Left lung (tissue), 10 donors: Measurements from ENCODE around the gene TCF7L1. TPM values are rescaled to one million over a fixed set of nuclear protein-coding genes. Genes with fewer than 3 reads are reported as not detected.

Experiments used
- ATAC-seq: fragments of 200-7000 bp; cut with Tn5 transposase; one replicate; pipeline ENCODE4 v1.9.1; 2020; ENCODE audit warnings: moderate library complexity
- DNase-seq, 4 donors: peaks; one replicate each; pipeline ENCODE4 v3.0.0-alpha.2; 2013 to 2020
- H3K27ac ChIP-seq, 2 donors: fragments of 200-600 bp; sonication (generic) in 1 of 2; one replicate each; pipeline versions ENCODE4 v1.5.0 to v1.8.0; 2020 to 2021
- H3K27me3 ChIP-seq, 2 donors: fragments of 200-600 bp; sonication (generic) in 1 of 2; one replicate each; pipeline versions ENCODE4 v1.5.0 to v1.8.0; 2020 to 2021
- H3K36me3 ChIP-seq, 2 donors: fragments of 200-600 bp; sonication (generic) in 1 of 2; one replicate each; pipeline versions ENCODE4 v1.5.0 to v1.8.0; 2020 to 2021
- H3K4me1 ChIP-seq, 2 donors: fragments of 200-600 bp; one replicate each; pipeline ENCODE4 v1.8.0; 2021
- H3K4me3 ChIP-seq, 2 donors: fragments of 200-600 bp; sonication (generic) in 1 of 2; one replicate each; pipeline versions ENCODE4 v1.5.0 to v1.8.0; 2020 to 2021; ENCODE audit warnings: mild to moderate bottlenecking in 1 of 2
- H3K9me3 ChIP-seq, 2 donors: fragments of 200-600 bp; sonication (generic) in 1 of 2; one replicate each; pipeline versions ENCODE4 v1.5.0 to v1.8.0; 2020 to 2021
- intact Hi-C, 2 donors: fragments of 100-400 bp; cut with DNase I; formaldehyde crosslinking; loops; one replicate each; pipeline versions ENCODE4 v1.11.2 to v1.14.2; 2022
- polyA plus RNA-seq, 6 donors: library from polyadenylated mRNA; unstranded; fragments of 120-200 nt; gene quantifications; one replicate each; pipeline ENCODE4 v1.2.1, GENCODE V29; 2013; ENCODE audit not compliant: insufficient read length in 6 of 6
- total RNA-seq, 2 donors: library from RNA; stranded (reverse); fragmentation: NEBNext Ultra II Directional; extraction: Animal tissue kit (Norgen Biotek cat#: 25700); gene quantifications; one replicate each; pipeline ENCODE4 v1.2.1, GENCODE V29; 2021
- TF ChIP-seq, protein P1 (sequence below), 2 donors: fragments of 200-600 bp; sonication (generic) in 1 of 2; IDR thresholded peaks; one replicate each; pipeline versions ENCODE4 v1.5.0 to v1.8.0; 2021; ENCODE audit warnings: antibody characterized with exemption in 2 of 2
- donor health status: DM: no; HTN: yes; CAD: no.
- donor health status: DM: no; HTN: no; CAD: no.

TCF7L1 gene
- total and polyA plus RNA-seq, 8 donors = 16.4 to 63.9 (median 57.5) TPM

DNA sequence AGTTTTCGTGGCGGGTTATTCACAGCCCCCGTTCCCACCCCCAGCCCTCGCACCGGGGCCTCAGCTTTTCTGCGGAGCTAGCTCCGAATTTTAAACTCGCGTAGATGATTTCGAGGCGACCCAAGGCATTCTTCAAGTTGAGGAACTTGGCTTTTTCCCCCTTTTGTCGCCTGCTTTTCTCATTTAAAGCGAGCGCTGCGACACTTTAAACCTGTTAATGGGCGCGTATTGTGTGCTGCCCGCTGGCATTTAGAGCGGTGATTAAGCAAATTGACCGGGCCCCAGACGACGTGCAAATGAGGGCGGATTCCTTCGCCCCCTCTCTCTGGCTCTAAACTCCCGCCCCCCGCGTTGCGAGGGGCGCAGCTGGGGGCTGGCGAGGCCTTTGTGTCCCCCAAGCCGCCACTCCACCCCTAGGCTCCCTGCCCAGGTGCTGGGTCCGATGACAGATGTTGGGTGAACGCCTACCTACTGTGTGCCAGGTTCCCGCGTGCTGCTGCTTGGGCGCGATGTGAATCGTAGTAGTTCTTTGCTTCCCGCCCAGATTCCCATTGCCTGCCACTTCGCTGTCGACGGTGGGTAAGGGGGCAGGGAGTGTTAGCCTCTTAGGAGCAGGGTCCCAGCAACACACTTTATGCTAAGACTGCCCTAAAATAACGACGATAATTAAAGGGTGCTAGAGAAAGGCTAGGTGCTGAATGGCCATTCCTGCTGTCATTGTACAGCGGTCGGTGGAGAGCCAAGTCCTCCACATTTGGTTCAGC is 1.9 kb downstream of the TCF7L1 start:
- Histone ChIP-seq H3K27ac (peak overlapping the region in 1 of 2 donors; percentile 75), H3K4me1 (peaks cover 4 to 18% of the 10 kb centered on the region in 2 donors), H3K9me3 (no peaks in the 10 kb centered on the region), H3K36me3 (no peaks in the 10 kb centered on the region), H3K4me3 (peak overlapping the region; percentile 62 to 82), H3K27me3 (peaks cover 0 to 60% of the 10 kb centered on the region in 2 donors)
- DNase-seq = no peak
- TF ChIP-seq, protein P1, sequence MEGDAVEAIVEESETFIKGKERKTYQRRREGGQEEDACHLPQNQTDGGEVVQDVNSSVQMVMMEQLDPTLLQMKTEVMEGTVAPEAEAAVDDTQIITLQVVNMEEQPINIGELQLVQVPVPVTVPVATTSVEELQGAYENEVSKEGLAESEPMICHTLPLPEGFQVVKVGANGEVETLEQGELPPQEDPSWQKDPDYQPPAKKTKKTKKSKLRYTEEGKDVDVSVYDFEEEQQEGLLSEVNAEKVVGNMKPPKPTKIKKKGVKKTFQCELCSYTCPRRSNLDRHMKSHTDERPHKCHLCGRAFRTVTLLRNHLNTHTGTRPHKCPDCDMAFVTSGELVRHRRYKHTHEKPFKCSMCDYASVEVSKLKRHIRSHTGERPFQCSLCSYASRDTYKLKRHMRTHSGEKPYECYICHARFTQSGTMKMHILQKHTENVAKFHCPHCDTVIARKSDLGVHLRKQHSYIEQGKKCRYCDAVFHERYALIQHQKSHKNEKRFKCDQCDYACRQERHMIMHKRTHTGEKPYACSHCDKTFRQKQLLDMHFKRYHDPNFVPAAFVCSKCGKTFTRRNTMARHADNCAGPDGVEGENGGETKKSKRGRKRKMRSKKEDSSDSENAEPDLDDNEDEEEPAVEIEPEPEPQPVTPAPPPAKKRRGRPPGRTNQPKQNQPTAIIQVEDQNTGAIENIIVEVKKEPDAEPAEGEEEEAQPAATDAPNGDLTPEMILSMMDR (IDR thresholded peaks at IDR 0.05) = no peak
- intact Hi-C loops = loop anchor here in 1 of 2 donors (5.0 kb wide), 1 partner anchor 147 kb away; no protein-coding TSS in a partner anchor
- ATAC-seq = no peak

DNA sequence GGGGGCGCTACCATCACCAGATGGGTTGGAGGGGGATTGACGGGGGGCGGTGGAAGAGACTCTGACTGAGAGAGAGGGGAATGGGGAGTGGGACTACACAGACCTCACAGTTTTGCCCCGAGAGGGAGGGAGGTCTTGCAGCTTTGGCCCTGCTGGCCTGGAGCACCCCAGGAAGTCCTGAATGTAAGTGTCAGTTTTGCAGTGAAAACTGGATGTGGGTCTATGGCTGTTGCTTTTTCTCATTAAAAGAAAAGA is 2.4 kb downstream of the TCF7L1 start:
- TF ChIP-seq, protein P1 (IDR thresholded peaks at IDR 0.05) = no peak

DNA sequence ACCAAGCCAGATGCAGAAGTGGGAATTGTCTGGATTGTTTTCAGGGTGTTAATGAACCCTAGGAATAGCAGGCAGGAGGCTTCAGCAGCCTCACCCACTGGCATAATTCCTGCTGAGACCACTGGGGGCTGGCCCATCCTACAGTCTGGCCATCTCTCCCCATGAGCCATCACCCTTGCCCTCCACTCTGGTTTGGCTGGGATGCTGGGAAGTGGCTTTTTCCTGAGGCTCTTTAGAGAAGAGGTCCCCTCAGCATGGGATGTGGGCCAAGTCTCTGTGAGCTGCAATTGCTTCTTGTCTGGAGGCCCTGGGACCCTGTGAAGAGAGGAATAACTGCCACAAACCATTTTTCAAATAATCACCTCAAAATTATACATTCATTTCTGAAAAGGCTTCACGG is 4.0 kb downstream of the TCF7L1 start:
- ATAC-seq = no peak
- Histone ChIP-seq H3K4me1 (peaks cover 4 to 17% of the 10 kb centered on the region in 2 donors), H3K36me3 (no peaks in the 10 kb centered on the region), H3K27ac (no peak overlapping the region), H3K4me3 (no peak overlapping the region), H3K27me3 (peaks cover 0 to 41% of the 10 kb centered on the region in 2 donors), H3K9me3 (no peaks in the 10 kb centered on the region)
- intact Hi-C loops = no loop called here
- DNase-seq = no peak
- TF ChIP-seq, protein P1 (IDR thresholded peaks at IDR 0.05) = no peak

More for the DNA sequence above, 2.4 kb downstream of the TCF7L1 start:
- H3K36me3 ChIP-seq = no peaks in the 10 kb centered on the region
- ATAC-seq (no peak), DNase-seq (no peak)
- peaks cover 4 to 18% of the 10 kb centered on the region in 2 donors for H3K4me1 ChIP-seq
- H3K4me3 ChIP-seq = peak overlapping the region in 1 of 2 donors; percentile 62
- H3K9me3 ChIP-seq = no peaks in the 10 kb centered on the region
- H3K27me3 ChIP-seq = peaks cover 0 to 56% of the 10 kb centered on the region in 2 donors
- intact Hi-C loops = no loop called here
- H3K27ac ChIP-seq = no peak overlapping the region

DNA sequence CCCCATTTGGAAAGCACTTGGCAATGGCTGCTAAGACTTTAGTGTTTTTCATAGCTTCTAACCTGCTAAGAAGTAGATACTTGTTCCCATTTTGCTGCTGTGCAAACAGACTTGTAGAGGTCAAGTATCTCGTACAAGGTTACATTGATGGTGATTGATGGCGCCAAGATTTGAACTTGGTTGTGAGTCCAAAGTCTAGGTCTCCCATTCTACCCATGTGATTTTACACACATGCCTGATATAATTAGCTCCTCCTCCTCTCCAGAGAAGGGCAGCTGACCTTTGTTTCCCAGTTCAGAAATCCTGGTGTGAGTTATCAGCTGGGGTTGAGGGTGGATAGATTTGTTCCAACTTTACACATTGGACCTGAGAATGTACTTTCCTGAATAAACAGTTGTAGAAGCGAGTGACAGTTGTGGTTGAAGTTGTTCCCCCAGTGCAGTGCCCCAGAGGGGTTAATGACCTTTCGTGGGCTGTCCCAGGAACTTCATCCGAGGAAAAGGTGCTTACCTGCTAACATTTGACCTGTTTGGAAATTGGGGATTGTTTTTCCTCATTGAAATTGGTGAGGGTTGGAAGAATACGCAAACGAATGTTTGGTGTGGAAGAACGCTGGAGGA is 10.4 kb downstream of the TCF7L1 start:
- H3K9me3 ChIP-seq = no peaks in the 10 kb centered on the region
- DNase-seq = no peak
- intact Hi-C loops = no loop called here
- no peak overlapping the region for H3K4me3 ChIP-seq
- no peak overlapping the region for H3K27ac ChIP-seq
- TF ChIP-seq, protein P1 (IDR thresholded peaks at IDR 0.05) = no peak
- H3K36me3 ChIP-seq = no peaks in the 10 kb centered on the region
- peaks cover 0 to 4% of the 10 kb centered on the region in 2 donors for H3K4me1 ChIP-seq
- ATAC-seq = peak; percentile 88
- no peaks in the 10 kb centered on the region for H3K27me3 ChIP-seq

DNA sequence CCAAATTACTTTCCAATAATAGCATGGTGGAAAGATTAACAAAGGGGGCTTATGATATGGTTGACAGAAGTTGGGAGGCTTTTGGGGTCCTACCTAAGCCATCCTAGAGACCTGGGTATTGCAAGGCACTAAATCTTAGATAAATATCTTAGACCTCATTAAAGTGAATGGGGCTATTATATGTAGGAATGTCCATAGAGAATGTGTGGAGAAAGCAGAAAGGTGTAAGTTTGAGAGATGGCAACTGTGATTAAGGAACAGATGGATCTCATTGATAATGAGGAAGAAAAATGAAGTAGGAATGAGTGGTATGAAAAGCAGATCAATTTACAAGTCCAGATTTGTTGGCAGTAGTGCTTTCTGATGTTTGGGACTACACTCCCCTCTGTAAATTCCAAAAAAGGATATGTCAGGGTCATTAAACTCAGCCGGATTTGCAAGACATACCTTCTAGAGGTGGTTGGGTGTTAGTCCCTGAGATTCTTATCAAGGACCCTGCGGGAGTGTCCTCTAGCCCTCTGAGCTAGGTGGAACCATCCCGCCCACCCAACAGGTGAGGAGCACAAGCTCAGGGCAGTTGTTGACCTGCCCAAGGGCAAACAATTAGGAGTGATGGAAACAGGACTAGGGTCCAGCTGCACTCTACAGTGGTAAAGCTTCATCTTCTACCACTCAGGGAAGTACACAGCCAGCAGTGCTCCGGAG is 12.1 kb downstream of the TCF7L1 start:
- H3K9me3 ChIP-seq = no peaks in the 10 kb centered on the region
- DNase-seq (no peak), ATAC-seq (no peak)
- no peaks in the 10 kb centered on the region for H3K27me3 ChIP-seq
- no peaks in the 10 kb centered on the region for H3K36me3 ChIP-seq
- H3K4me1 ChIP-seq = peaks cover 0 to 4% of the 10 kb centered on the region in 2 donors
- H3K27ac ChIP-seq = no peak overlapping the region
- no peak overlapping the region for H3K4me3 ChIP-seq
- intact Hi-C loops = no loop called here
- TF ChIP-seq, protein P1 (IDR thresholded peaks at IDR 0.05) = no peak
